SU-DHL-6 (cell line): ENCODE data around the gene HELZ2.

Experiments used
- H2AFZ ChIP-seq: fragments of 200-600 bp; sonication (generic); 2 replicates; pipeline ENCODE4 v1.6.1; 2014; ENCODE audit warnings: low read depth, mild to moderate bottlenecking, moderate library complexity, mixed read lengths, antibody characterized with exemption, low read length; ENCODE audit not compliant: severe bottlenecking
- H3F3A ChIP-seq: fragments of 200-600 bp; shearing (Covaris generic); 2 replicates; pipeline ENCODE4 v1.6.0; 2016; ENCODE audit warnings: antibody characterized with exemption, mild to moderate bottlenecking; ENCODE audit not compliant: insufficient read depth
- H3K27ac ChIP-seq: fragments of 200-600 bp; sonication (generic); 2 replicates; pipeline ENCODE4 v1.5.1; 2016; ENCODE audit warnings: low read depth, mild to moderate bottlenecking, low read length, moderate library complexity, mixed read lengths
- H3K27me3 ChIP-seq: fragments of 200-600 bp; sonication (generic), shearing (Covaris generic); 2 replicates; pipeline ENCODE4 v1.6.0; 2014; ENCODE audit warnings: mild to moderate bottlenecking, low read length
- H3K36me3 ChIP-seq: fragments of 200-600 bp; sonication (generic); 2 replicates; pipeline ENCODE4 v1.6.1; 2014; ENCODE audit warnings: mild to moderate bottlenecking, low read length, mixed read lengths
- H3K4me2 ChIP-seq: fragments of 300-600, 200-600 bp; shearing (Covaris generic), sonication (generic); 2 replicates; pipeline ENCODE4 v1.6.0; 2014; ENCODE audit warnings: low read length, low read depth, mild to moderate bottlenecking; ENCODE audit not compliant: poor library complexity, severe bottlenecking
- H3K4me3 ChIP-seq: fragments of 200-600 bp; sonication (generic); 2 replicates; pipeline ENCODE4 v1.5.1; 2014; ENCODE audit warnings: antibody characterized with exemption, low read length, mild to moderate bottlenecking, mixed read lengths; ENCODE audit not compliant: insufficient read depth, poor library complexity, severe bottlenecking
- H3K79me2 ChIP-seq: fragments of 200-600 bp; sonication (generic); 2 replicates; pipeline ENCODE4 v1.6.1; 2014; ENCODE audit warnings: mild to moderate bottlenecking, low read length, moderate library complexity; ENCODE audit not compliant: insufficient read depth
- H3K9ac ChIP-seq: fragments of 200-600 bp; sonication (generic); 2 replicates; pipeline ENCODE4 v1.7.0; 2014; ENCODE audit warnings: mild to moderate bottlenecking, low read length
- H3K9me2 ChIP-seq: fragments of 200-600 bp; sonication (generic); replicated peaks from 2 replicates; pipeline ENCODE4 v1.6.1; 2014; ENCODE audit warnings: low read length; ENCODE audit not compliant: insufficient read depth
- H3K9me3 ChIP-seq: fragments of 200-600 bp; sonication (generic); 2 replicates; pipeline ENCODE4 v1.6.1; 2014; ENCODE audit warnings: low read length, mixed read lengths; ENCODE audit not compliant: insufficient read depth
- H4K20me1 ChIP-seq: fragments of 200-600 bp; sonication (generic); 2 replicates; pipeline ENCODE4 v1.6.1; 2014; ENCODE audit warnings: low read depth, mild to moderate bottlenecking, antibody characterized with exemption, low read length, moderate library complexity, mixed read lengths
- EZH2phosphoT487 ChIP-seq: fragments of 200-600 bp; sonication (generic), shearing (Covaris generic); conservative IDR thresholded peaks from 2 replicates; pipeline ENCODE4 v1.6.1; 2018; ENCODE audit warnings: mild to moderate bottlenecking, antibody characterized with exemption, low read length, moderate library complexity, mixed read lengths
- TF ChIP-seq, protein P1 (sequence below): fragments of 200-600 bp; sonication (generic); IDR thresholded peaks from one replicate; pipeline ENCODE4 v1.5.1; 2017; ENCODE audit warnings: antibody characterized with exemption, mild to moderate bottlenecking, low read length, moderate library complexity; ENCODE audit not compliant: insufficient read depth, poor library complexity, severe bottlenecking

The HELZ2 gene

GRCh38 chr20:63531686-63532448 is 42.2 kb downstream of the HELZ2 start:
- H3K27me3 ChIP-seq, result no peaks in the 10 kb centered on the region
- H3K9me3 ChIP-seq, result no peaks in the 10 kb centered on the region
- H2AFZ ChIP-seq, result no peak overlapping the region
- no peaks in the 10 kb centered on the region for H3F3A ChIP-seq
- H4K20me1 ChIP-seq, result no peaks in the 10 kb centered on the region
- no peaks in the 10 kb centered on the region for H3K9me2 ChIP-seq
- H3K4me3 ChIP-seq, result no peak overlapping the region
- H3K9ac ChIP-seq, result no peak overlapping the region
- H3K4me2 ChIP-seq, result no peak overlapping the region
- H3K36me3 ChIP-seq, result no peaks in the 10 kb centered on the region
- H3K79me2 ChIP-seq, result no peaks in the 10 kb centered on the region
- H3K27ac ChIP-seq, result no peak overlapping the region
- TF ChIP-seq, protein P1, sequence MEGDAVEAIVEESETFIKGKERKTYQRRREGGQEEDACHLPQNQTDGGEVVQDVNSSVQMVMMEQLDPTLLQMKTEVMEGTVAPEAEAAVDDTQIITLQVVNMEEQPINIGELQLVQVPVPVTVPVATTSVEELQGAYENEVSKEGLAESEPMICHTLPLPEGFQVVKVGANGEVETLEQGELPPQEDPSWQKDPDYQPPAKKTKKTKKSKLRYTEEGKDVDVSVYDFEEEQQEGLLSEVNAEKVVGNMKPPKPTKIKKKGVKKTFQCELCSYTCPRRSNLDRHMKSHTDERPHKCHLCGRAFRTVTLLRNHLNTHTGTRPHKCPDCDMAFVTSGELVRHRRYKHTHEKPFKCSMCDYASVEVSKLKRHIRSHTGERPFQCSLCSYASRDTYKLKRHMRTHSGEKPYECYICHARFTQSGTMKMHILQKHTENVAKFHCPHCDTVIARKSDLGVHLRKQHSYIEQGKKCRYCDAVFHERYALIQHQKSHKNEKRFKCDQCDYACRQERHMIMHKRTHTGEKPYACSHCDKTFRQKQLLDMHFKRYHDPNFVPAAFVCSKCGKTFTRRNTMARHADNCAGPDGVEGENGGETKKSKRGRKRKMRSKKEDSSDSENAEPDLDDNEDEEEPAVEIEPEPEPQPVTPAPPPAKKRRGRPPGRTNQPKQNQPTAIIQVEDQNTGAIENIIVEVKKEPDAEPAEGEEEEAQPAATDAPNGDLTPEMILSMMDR, result no peak
- no peak for TF ChIP-seq EZH2phosphoT487

DNA sequence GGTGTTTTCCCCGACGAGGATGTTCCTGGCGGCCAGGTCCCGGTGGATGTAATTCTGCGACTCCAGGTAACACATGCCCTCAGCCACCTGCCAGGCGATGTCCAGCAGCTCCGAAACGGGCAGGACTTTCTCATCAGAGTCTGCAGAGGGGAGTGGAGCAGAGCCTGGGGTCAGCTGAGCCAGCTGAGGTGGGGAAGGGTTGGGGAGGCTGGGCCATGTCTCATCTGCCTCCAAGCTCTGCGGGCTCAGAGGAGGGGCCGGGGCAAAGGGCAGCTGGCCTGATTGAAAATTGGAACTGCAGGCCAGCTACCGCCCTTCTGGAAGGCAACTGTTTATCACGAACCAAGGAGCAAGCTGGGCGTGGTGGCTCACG is 43.3 kb downstream of the HELZ2 start:
- no peaks in the 10 kb centered on the region for H4K20me1 ChIP-seq
- no peak overlapping the region for H3K27ac ChIP-seq
- no peaks in the 10 kb centered on the region for H3K79me2 ChIP-seq

GRCh38 chr20:63529861-63530787 is 43.9 kb downstream of the HELZ2 start:
- H3K27me3 ChIP-seq, result no peaks in the 10 kb centered on the region
- no peak for TF ChIP-seq EZH2phosphoT487
- TF ChIP-seq, protein P1, result no peak
- no peak overlapping the region for H3K4me3 ChIP-seq
- H3K9me3 ChIP-seq, result no peaks in the 10 kb centered on the region
- no peak overlapping the region for H3K9ac ChIP-seq
- no peak overlapping the region for H3K4me2 ChIP-seq
- H3K27ac ChIP-seq, result no peak overlapping the region
- H3F3A ChIP-seq, result 0 out of 2 replicates have a peak, but pooled peaks cover 1% of the 10 kb centered on the region
- no peaks in the 10 kb centered on the region for H3K9me2 ChIP-seq
- H3K79me2 ChIP-seq, result no peaks in the 10 kb centered on the region
- no peaks in the 10 kb centered on the region for H4K20me1 ChIP-seq
- no peaks in the 10 kb centered on the region for H3K36me3 ChIP-seq
- H2AFZ ChIP-seq, result no peak overlapping the region

More for the DNA sequence above, 43.3 kb downstream of the HELZ2 start:
- H3K9me3 ChIP-seq, result no peaks in the 10 kb centered on the region
- H3K36me3 ChIP-seq, result no peaks in the 10 kb centered on the region
- no peaks in the 10 kb centered on the region for H3F3A ChIP-seq
- H3K27me3 ChIP-seq, result no peaks in the 10 kb centered on the region
- H3K9me2 ChIP-seq, result no peaks in the 10 kb centered on the region
- no peak overlapping the region for H2AFZ ChIP-seq
- no peak for TF ChIP-seq EZH2phosphoT487
- TF ChIP-seq, protein P1, result no peak
- H3K4me3 ChIP-seq, result no peak overlapping the region
- H3K4me2 ChIP-seq, result no peak overlapping the region
- no peak overlapping the region for H3K9ac ChIP-seq
